NT2/D1 (cell line): ENCODE measurements around the gene LTA.

Experiments used
- SUZ12 ChIP-seq: IDR thresholded peaks from 2 replicates; pipeline ENCODE4 v1.6.1; 2011; ENCODE audit not compliant: insufficient read length, insufficient read depth; ENCODE audit errors: extremely low read depth
- YY1 ChIP-seq: IDR thresholded peaks from 2 replicates; pipeline ENCODE4 v1.6.1; 2011; ENCODE audit not compliant: insufficient read length, insufficient read depth
- ZNF274 ChIP-seq: IDR thresholded peaks from 2 replicates; pipeline ENCODE4 v1.6.1; 2011; ENCODE audit warnings: mild to moderate bottlenecking, low read depth, low read length

GRCh38 chr6:31574106-31575061, 2.3 kb downstream of the LTA start:
- TF ChIP-seq YY1 (no peak), SUZ12 (no peak), ZNF274 (no peak)
